GM19372 (cell line): ENCODE results near the gene HEG1.

Source experiments
- ATAC-seq: cut with Tn5 transposase; IDR thresholded peaks from one replicate; pipeline ENCODE4 v1.9.1; 2021; ENCODE audit warnings: mild to moderate bottlenecking, low read depth, moderate library complexity; ENCODE audit not compliant: unreplicated experiment

Gene HEG1

GRCh38 chr3:125069968-125070745 is 14.4 kb upstream of the HEG1 start:
- no peak for ATAC-seq

GRCh38 chr3:125069452-125069851 is 13.7 kb upstream of the HEG1 start:
- no peak for ATAC-seq

GRCh38 chr3:125068265-125068664 is 12.5 kb upstream of the HEG1 start:
- ATAC-seq, result no peak

- no peak for ATAC-seq
Measured at GRCh38 chr3:125067225-125067624, 11.4 kb upstream of the HEG1 start.

- no peak for ATAC-seq
Measured at GRCh38 chr3:125062904-125063618, 7.3 kb upstream of the HEG1 start.

GRCh38 chr3:125061646-125062045 is 5.8 kb upstream of the HEG1 start:
- ATAC-seq, result no peak

GRCh38 chr3:125061170-125061569 is 5.4 kb upstream of the HEG1 start:
- ATAC-seq, result no peak

GRCh38 chr3:125059488-125060245 is 3.9 kb upstream of the HEG1 start:
- ATAC-seq, result no peak

- ATAC-seq, result no peak
Measured at GRCh38 chr3:125058959-125059358, 3.2 kb upstream of the HEG1 start.

GRCh38 chr3:125058529-125058928 is 2.7 kb upstream of the HEG1 start:
- ATAC-seq, result no peak

- no peak for ATAC-seq
Measured at GRCh38 chr3:125057186-125057850, 1.5 kb upstream of the HEG1 start.

GRCh38 chr3:125055331-125055912 is 375 bp downstream of the HEG1 start:
- ATAC-seq, result peak; percentile 34

- no peak for ATAC-seq
Measured at GRCh38 chr3:125054449-125055329, 1.1 kb downstream of the HEG1 start.

- no peak for ATAC-seq
Measured at GRCh38 chr3:125054062-125054448, 1.7 kb downstream of the HEG1 start.

- ATAC-seq, result no peak
Measured at GRCh38 chr3:125053304-125053699, 2.5 kb downstream of the HEG1 start.

GRCh38 chr3:125052624-125053303 is 3.0 kb downstream of the HEG1 start:
- no peak for ATAC-seq

GRCh38 chr3:125051715-125052581 is 3.8 kb downstream of the HEG1 start:
- no peak for ATAC-seq

GRCh38 chr3:125051205-125051604 is 4.6 kb downstream of the HEG1 start:
- ATAC-seq, result no peak
